Testis (tissue), 2 donors: Measurements from ENCODE around the gene ARPC5.

Experiments used
- CTCF ChIP-seq, 3 experiments: fragments of 450-650 bp in 2 of 3; fragments of 200-600 bp in 1 of 3; sonication (generic) in 1 of 3; IDR thresholded peaks; one replicate each; pipeline ENCODE4 v1.5.1; 2016 to 2019; ENCODE audit warnings: antibody characterized with exemption in 3 of 3, mild to moderate bottlenecking in 2 of 3, moderate library complexity in 1 of 3
- POLR2A ChIP-seq: fragments of 450-650 bp; IDR thresholded peaks from one replicate; pipeline ENCODE4 v1.6.1; 2017; ENCODE audit warnings: antibody characterized with exemption, mild to moderate bottlenecking, moderate library complexity

DNA sequence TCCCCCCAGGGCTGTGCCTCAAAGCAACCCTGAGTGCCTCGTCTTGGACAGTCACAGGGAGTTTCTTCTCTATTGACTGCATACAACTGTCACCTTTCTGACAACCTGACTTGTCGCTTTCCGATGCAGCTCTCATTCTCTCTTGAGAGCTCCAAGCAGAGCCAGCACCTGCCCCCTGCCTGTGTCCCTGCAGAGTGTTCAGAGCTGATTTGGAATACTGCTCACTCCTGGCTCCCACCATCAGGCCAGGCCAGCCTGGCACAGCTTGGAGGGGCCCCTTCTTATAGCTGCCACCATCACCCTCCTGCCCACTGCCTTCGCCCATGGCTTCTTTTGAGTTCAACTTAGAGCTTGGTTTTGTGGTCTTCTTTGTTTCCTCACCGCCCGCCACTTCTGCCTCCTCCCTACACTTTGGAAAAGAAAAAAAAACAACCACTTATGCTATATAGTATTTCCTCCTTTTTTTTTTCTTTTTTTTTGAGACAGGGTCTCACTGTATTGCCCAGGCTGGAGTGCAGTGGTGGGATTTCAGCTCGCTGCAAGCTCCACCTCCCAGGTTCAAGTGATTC, 57.6 kb downstream of the ARPC5 start:
- TF ChIP-seq CTCF (IDR thresholded peaks at IDR 0.05) (no peak), POLR2A (no peak)
